Activated CD8-positive, alpha-beta T cell treated with anti-CD3 and anti-CD28 coated beads for 36 hours (primary cell): ENCODE results near the gene SS18. TPM values are rescaled to one million over a fixed set of nuclear protein-coding genes. Genes with fewer than 3 reads are reported as not detected.

Source experiments
- ATAC-seq: fragments of 200-7000 bp; cut with Tn5 transposase; one replicate; pipeline ENCODE4 v1.10.0; 2021; ENCODE audit warnings: mild to moderate bottlenecking, moderate library complexity
- CTCF ChIA-PET: fragments of 350-600 bp; sonication (Branson Sonifier 250); formaldehyde crosslinking; loops from one replicate; lab custom pipeline; 2021; ENCODE audit warnings: antibody characterized with exemption; lab: Charles Lee
- POLR2A ChIA-PET: fragments of 350-600 bp; sonication (Branson Sonifier 250); formaldehyde crosslinking; loops from one replicate; lab custom pipeline; 2021; ENCODE audit warnings: antibody characterized with exemption; lab: Charles Lee
- DNase-seq: peaks from one replicate; pipeline ENCODE4 v3.0.0-alpha.2; 2020
- H3K27ac Mint-ChIP-seq: one replicate; pipeline ENCODE4 v1.8.0; 2021; ENCODE audit warnings: mild to moderate bottlenecking, mixed read lengths
- H3K27me3 Mint-ChIP-seq: one replicate; pipeline ENCODE4 v1.8.0; 2021; ENCODE audit warnings: mixed read lengths
- H3K36me3 Mint-ChIP-seq: one replicate; pipeline ENCODE4 v1.8.0; 2021; ENCODE audit warnings: low read depth, mixed read lengths
- H3K4me1 Mint-ChIP-seq: one replicate; pipeline ENCODE4 v1.8.0; 2021; ENCODE audit warnings: low read depth, mixed read lengths
- H3K4me3 Mint-ChIP-seq: one replicate; pipeline ENCODE4 v1.8.0; 2021; ENCODE audit warnings: mild to moderate bottlenecking, moderate library complexity, mixed read lengths
- H3K9me3 Mint-ChIP-seq: one replicate; pipeline ENCODE4 v1.8.0; 2021; ENCODE audit warnings: mixed read lengths
- intact Hi-C: fragments of 100-400 bp; cut with micrococcal nuclease; formaldehyde crosslinking; loops from one replicate; pipeline ENCODE4 v1.10.0; 2022
- total RNA-seq, 2 experiments: library from RNA; stranded (reverse); gene quantifications; one replicate each; pipeline ENCODE4 v1.2.3, GENCODE V29; 2021
- TF ChIP-seq, protein P1 (sequence below): fragments of 200-600 bp; IDR thresholded peaks from one replicate; pipeline ENCODE4 v1.8.0; 2022; ENCODE audit warnings: antibody characterized with exemption, mild to moderate bottlenecking

The SS18 gene
- total RNA-seq, 2 experiments from 2014 or later = 37.4 to 38.2 TPM

GRCh38 chr18:26008619-26009018 is 81.8 kb downstream of the SS18 start:
- Mint-ChIP-seq H3K4me3 (no peak overlapping the region), H3K27me3 (no peaks in the 10 kb centered on the region), H3K27ac (no peak overlapping the region), H3K36me3 (peaks cover 10% of the 10 kb centered on the region), H3K4me1 (no peaks in the 10 kb centered on the region), H3K9me3 (no peaks in the 10 kb centered on the region)
- TF ChIP-seq, protein P1, sequence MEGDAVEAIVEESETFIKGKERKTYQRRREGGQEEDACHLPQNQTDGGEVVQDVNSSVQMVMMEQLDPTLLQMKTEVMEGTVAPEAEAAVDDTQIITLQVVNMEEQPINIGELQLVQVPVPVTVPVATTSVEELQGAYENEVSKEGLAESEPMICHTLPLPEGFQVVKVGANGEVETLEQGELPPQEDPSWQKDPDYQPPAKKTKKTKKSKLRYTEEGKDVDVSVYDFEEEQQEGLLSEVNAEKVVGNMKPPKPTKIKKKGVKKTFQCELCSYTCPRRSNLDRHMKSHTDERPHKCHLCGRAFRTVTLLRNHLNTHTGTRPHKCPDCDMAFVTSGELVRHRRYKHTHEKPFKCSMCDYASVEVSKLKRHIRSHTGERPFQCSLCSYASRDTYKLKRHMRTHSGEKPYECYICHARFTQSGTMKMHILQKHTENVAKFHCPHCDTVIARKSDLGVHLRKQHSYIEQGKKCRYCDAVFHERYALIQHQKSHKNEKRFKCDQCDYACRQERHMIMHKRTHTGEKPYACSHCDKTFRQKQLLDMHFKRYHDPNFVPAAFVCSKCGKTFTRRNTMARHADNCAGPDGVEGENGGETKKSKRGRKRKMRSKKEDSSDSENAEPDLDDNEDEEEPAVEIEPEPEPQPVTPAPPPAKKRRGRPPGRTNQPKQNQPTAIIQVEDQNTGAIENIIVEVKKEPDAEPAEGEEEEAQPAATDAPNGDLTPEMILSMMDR = no peak
- ATAC-seq (no peak), DNase-seq (no peak)
- ChIA-PET CTCF (no interaction called here), POLR2A (interaction anchor here (0.7 kb wide), 1 partner anchor 60 kb away, joined by 3 read pairs; no protein-coding TSS in a partner anchor)
- intact Hi-C loops = no loop called here

DNA sequence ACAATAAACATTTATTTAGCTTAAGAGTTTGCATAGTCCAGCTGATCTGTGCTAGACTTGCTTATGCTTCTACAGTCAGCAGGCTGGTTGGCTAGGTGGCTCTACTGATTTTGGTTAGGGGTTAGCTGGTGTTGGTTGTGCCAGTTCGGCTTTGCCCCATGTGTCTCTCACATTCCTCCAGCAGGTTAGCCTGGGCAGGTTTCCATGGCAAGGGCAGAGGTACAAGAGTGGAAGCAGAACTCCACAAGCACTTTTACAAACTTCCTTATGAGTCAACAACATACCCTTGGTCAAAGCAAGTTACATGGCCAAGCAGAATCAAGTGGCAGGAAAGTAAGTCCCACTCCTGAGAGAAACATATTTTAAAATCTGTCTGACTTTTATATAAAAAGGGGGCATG is 82.3 kb downstream of the SS18 start:
- Mint-ChIP-seq H3K36me3 (peaks cover 10% of the 10 kb centered on the region), H3K9me3 (no peaks in the 10 kb centered on the region), H3K4me1 (no peaks in the 10 kb centered on the region), H3K4me3 (no peak overlapping the region), H3K27ac (no peak overlapping the region), H3K27me3 (no peaks in the 10 kb centered on the region)
- ChIA-PET CTCF (no interaction called here), POLR2A (no interaction called here)
- DNase-seq (no peak), ATAC-seq (no peak)
- TF ChIP-seq, protein P1 = no peak
- intact Hi-C loops = no loop called here

- ChIA-PET POLR2A (interaction anchor here (1.1 kb wide), 1 partner anchor 14 kb away, joined by 4 read pairs; no protein-coding TSS in a partner anchor), CTCF (no interaction called here)
- Mint-ChIP-seq H3K4me3 (no peak overlapping the region), H3K36me3 (peaks cover 2% of the 10 kb centered on the region), H3K27ac (no peak overlapping the region), H3K9me3 (no peaks in the 10 kb centered on the region), H3K4me1 (no peaks in the 10 kb centered on the region), H3K27me3 (no peaks in the 10 kb centered on the region)
- intact Hi-C loops = no loop called here
- ATAC-seq = no peak
- TF ChIP-seq, protein P1 = no peak
- no peak for DNase-seq
These were observed 84.5 kb downstream of the SS18 start for GRCh38 chr18:26005950-26006349.

- H3K4me1 Mint-ChIP-seq = no peaks in the 10 kb centered on the region
- H3K9me3 Mint-ChIP-seq = no peaks in the 10 kb centered on the region
- no peak overlapping the region for H3K4me3 Mint-ChIP-seq
- TF ChIP-seq, protein P1 = no peak
- H3K27me3 Mint-ChIP-seq = no peaks in the 10 kb centered on the region
- intact Hi-C loops = no loop called here
- H3K27ac Mint-ChIP-seq = no peak overlapping the region
- CTCF ChIA-PET = no interaction called here
- no peak for ATAC-seq
- POLR2A ChIA-PET = no interaction called here
- DNase-seq = no peak
- H3K36me3 Mint-ChIP-seq = no peaks in the 10 kb centered on the region
These were observed 85.6 kb downstream of the SS18 start for GRCh38 chr18:26004832-26005231.

GRCh38 chr18:26003817-26004216 is 86.6 kb downstream of the SS18 start:
- TF ChIP-seq, protein P1 = no peak
- intact Hi-C loops = no loop called here
- Mint-ChIP-seq H3K4me3 (no peak overlapping the region), H3K27me3 (no peaks in the 10 kb centered on the region), H3K36me3 (no peaks in the 10 kb centered on the region), H3K9me3 (peaks cover 7% of the 10 kb centered on the region), H3K4me1 (no peaks in the 10 kb centered on the region), H3K27ac (no peak overlapping the region)
- ChIA-PET POLR2A (no interaction called here), CTCF (interaction anchor here (1.2 kb wide), 1 partner anchor 10 kb away, joined by 3 read pairs; no protein-coding TSS in a partner anchor)
- DNase-seq (no peak), ATAC-seq (no peak)
